Astrocyte of the cerebellum (primary cell): ENCODE data around the gene CLK3.

Source experiments
- DNase-seq: peaks from one replicate; pipeline ENCODE4 v3.0.0-alpha.2; 2011; ENCODE audit warnings: low read depth
- H3K4me3 ChIP-seq: 2 replicates; pipeline ENCODE4 v1.5.1; 2011; ENCODE audit warnings: mild to moderate bottlenecking, low read depth, low read length, moderate library complexity
- CTCF ChIP-seq: IDR thresholded peaks from 2 replicates; pipeline ENCODE4 v1.5.1; 2012; ENCODE audit warnings: low read length, low read depth, moderate library complexity, mild to moderate bottlenecking; ENCODE audit errors: missing control alignments
- in situ Hi-C: cut with HindIII; loops from 2 replicates; pipeline ENCODE4 v1.10.0; 2017; ENCODE audit warnings: low sequenced_read_pairs

CLK3 gene

GRCh38 chr15:74622758-74623157 is 7.1 kb downstream of the CLK3 start:
- no peak overlapping the region for H3K4me3 ChIP-seq
- TF ChIP-seq CTCF: no peak
- in situ Hi-C loops: no loop called here
- DNase-seq: no peak

GRCh38 chr15:74624020-74624602 is 8.5 kb downstream of the CLK3 start:
- in situ Hi-C loops: no loop called here
- TF ChIP-seq CTCF: no peak
- H3K4me3 ChIP-seq: no peak overlapping the region
- no peak for DNase-seq

GRCh38 chr15:74625693-74626092 is 10.1 kb downstream of the CLK3 start:
- no peak overlapping the region for H3K4me3 ChIP-seq

GRCh38 chr15:74626336-74626735 is 10.7 kb downstream of the CLK3 start:
- no peak for TF ChIP-seq CTCF
- H3K4me3 ChIP-seq: no peak overlapping the region
- in situ Hi-C loops: no loop called here
- no peak for DNase-seq

More at GRCh38 chr15:74625693-74626092, 10.1 kb downstream of the CLK3 start:
- TF ChIP-seq CTCF: no peak
- in situ Hi-C loops: no loop called here
- no peak for DNase-seq

GRCh38 chr15:74626752-74627692 is 11.4 kb downstream of the CLK3 start:
- H3K4me3 ChIP-seq: no peak overlapping the region

GRCh38 chr15:74627766-74628165 is 12.1 kb downstream of the CLK3 start:
- in situ Hi-C loops: no loop called here
- no peak for TF ChIP-seq CTCF
- no peak overlapping the region for H3K4me3 ChIP-seq
- DNase-seq: no peak

More at GRCh38 chr15:74626752-74627692, 11.4 kb downstream of the CLK3 start:
- in situ Hi-C loops: no loop called here
- DNase-seq: no peak
- TF ChIP-seq CTCF: no peak
